Right renal cortex interstitium (tissue), 3 donors: Measurements from ENCODE around the gene BCL3. TPM values are rescaled to one million over a fixed set of nuclear protein-coding genes. Genes with fewer than 3 reads are reported as not detected.

ENCODE experiments used
- DNase-seq, 3 donors: peaks; one replicate each; pipeline ENCODE4 v3.0.0-alpha.2; 2013; ENCODE audit warnings: low read depth in 3 of 3, low spot score in 2 of 3
- polyA plus RNA-seq, 3 donors: library from polyadenylated mRNA; unstranded; fragments of 120-200 nt; gene quantifications; one replicate each; pipeline ENCODE4 v1.2.1, GENCODE V29; 2013; ENCODE audit not compliant: insufficient read length in 3 of 3

BCL3 gene
- polyA plus RNA-seq, 3 donors, result 4.8 to 5.8 (median 4.9) TPM

DNA sequence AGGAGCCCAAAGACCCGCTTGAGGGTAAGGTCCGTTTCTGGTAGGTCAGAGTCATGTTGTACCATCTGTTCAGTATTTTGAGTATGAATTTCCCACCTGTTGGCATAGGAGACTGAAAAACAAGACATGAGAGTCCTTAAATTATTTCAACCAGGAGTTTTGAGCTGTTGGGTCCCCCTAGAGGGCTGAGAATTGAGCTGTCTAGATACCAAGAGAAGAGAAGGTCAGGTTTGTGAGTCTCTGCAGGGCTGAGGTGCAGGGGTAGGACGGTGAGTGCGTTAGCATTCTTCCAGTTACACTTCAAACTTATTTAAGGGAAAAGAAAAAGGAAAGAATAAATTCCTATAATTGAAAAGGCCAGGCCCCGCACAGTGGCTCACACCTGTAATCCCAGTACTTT is 34.2 kb downstream of the BCL3 start:
- no peak for DNase-seq

DNA sequence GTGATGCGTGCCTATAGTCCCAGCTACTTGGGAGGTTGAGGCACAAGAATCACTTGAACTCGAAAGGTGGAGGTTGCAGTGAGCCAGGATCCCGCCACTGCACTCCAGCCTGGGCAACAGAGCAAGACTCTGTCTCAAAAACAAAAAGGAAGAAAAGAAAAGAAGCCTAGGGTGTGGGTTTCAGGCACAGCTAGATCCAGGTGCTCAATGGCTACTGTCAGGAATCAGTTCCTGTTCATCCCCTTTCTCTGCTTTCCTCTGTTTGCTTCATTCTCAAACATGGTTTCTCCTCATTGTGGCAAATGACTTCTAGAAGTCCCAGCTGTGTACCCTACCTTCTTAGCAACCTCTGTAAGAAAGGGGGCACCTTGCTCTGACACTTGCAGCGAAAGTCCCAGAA is 35.0 kb downstream of the BCL3 start:
- DNase-seq, result no peak

DNA sequence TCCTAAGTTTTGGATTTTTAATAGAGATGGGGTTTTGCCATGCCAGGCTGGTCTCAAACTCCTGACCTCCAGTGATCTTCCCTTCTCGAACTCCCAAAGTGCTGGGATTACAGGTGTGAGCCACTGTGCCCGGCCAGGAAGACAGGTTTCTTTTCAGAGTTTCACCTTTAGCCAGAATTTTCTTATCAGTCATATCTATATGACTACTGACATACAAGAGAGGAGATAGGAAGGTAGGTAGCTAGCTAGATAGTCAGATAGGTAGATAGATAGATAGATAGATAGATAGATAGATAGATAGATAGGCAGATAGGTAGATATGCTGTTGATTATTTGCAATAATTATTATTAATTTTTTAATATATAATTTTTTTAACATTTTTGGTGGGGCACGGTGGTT is 36.8 kb downstream of the BCL3 start:
- no peak for DNase-seq

DNA sequence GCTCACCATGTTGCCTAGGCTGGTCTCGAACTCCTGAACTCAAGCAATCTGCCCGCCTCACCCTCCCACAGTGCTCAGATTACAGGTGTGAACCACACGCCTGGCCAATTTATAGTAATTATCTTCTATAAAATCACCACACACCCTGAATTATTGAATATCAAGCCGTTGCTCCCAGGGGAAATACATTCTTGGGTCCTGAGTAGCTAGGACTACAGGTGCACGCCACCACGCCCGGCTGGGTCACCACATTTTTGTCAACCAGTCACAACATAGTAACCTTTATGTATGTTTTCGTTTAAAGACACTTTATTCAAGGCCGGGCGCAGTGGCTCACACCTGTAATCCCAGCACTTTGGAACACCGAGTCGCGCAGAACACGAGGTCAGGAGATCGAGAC is 37.5 kb downstream of the BCL3 start:
- no peak for DNase-seq

DNA sequence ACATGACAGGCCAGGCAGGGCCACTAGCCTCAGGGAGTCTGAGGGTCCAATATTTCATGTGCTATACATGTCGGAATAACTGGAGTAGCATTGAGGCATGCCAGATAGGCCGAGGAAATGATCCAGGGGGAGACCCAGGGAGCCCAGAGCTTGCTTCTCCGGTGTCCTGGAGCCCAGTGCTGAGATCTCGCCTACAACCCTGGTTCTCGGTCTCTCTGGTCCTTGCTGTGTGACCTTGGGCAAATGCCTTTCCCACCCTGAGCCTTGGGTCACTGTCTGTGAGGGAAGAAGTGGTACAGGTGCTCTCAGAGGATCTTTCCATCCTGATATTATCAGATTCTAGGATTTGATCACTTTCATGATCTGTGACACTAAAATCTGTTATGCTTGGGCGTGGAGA is 40.5 kb downstream of the BCL3 start:
- no peak for DNase-seq

DNA sequence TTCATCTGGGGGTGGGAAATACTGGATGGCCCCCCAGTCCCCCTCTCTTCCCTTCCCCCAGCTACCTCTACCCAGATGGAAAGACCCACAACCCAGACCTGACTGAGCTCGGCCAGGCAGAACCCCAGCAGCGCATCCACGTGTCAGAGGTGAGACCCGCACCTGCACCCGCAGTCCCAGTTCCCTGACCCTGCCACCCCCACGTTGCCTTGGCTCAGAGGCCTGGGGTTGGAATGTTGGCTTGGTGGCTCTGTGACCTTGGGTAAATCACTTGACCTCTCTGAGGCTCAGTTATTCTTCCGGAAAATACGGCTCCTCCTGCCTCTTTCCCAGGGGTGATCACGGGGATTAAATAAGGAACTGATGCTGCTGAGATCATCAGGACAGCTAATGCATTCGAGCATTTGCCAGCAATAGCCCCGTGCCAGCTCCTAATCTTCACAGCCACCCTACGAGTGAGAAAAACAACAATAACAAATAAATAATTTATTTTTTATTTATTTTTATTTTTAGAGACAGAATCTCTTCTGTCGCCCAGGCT is 41.5 kb downstream of the BCL3 start:
- no peak for DNase-seq

DNA sequence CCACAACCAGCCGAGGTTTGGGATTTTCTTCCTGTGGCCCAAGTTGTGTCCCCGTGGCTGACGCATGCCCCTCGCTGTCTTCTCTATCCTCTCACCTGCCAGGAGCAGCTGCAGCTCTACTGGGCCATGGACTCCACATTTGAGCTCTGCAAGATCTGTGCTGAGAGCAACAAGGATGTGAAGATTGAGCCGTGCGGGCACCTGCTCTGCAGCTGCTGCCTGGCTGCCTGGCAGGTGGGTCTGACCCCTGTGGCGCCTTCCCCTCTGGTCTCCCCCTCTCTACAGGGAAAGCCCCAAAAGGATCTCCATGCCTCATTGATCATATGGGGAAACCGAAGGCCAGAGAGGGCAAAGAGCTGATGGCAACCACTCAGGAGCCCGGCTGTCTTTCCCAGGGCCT is 43.8 kb downstream of the BCL3 start:
- DNase-seq, result no peak

DNA sequence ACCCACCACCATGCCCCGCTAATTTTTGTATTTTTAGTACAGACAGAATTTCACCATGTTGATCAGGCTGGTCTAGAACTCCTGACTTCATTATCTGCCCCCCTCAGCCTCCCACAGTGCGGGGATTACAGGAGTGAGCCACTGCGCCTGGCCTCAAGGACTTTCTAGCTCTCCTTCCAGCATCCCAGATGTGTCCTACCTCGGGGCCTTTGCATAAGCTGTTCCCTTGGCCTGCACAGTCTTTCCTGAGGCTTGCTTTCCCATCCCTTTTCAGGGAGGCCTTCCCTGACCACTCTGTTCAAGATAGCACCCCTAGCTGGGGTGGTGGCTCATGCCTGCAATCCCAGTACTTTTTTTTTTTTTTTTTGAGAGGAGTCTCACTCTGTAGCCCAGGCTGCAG is 46.1 kb downstream of the BCL3 start:
- no peak for DNase-seq

DNA sequence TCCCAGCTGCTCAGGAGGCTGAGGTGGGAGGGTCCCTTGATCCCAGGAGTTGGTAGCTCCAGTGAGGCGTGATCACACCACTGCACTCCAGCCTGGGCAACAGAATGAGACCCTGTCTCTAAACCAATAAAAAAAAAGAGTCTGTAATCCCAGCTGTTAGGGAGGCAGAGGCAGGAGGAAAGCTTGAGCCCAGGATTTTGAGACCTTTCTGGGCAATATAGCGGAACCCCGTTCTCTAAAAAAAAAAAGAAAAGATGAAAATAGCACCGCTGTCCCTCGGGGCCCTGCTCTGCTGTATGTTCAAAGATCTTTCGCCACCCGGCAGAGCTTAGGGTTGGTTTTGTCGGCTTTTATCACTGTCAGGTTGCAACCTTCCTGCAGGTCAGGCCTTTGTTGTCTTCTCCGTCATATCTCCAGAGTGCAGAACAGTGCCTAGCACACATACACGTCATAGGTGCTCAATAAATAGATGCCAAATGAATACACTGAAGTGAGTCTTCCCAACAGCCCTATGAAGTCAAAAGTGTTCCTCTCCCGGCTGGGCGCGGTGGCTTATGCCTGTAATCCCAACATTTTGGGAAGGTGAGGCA is 47.0 kb downstream of the BCL3 start:
- DNase-seq, result no peak

DNA sequence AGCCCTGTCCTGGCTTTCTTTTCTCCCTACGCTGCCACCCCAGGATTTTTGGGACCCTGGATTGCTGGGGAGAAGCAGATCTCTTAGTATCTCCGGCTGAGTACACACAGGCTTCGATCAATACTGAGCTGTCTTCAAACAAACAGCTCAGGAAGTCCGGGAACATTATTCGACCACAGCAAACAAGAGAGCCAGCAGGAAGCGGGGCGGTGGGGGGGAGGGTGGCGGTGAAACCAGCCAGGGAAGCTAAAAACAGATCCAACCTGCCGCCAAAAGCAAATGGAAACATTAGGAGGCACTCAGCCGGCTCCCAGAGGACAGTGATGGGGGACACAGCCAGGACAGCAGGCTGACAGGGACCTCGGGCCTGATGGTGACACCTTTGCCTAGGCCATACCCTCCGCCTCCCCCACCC is 48.2 kb downstream of the BCL3 start:
- DNase-seq, result no peak

DNA sequence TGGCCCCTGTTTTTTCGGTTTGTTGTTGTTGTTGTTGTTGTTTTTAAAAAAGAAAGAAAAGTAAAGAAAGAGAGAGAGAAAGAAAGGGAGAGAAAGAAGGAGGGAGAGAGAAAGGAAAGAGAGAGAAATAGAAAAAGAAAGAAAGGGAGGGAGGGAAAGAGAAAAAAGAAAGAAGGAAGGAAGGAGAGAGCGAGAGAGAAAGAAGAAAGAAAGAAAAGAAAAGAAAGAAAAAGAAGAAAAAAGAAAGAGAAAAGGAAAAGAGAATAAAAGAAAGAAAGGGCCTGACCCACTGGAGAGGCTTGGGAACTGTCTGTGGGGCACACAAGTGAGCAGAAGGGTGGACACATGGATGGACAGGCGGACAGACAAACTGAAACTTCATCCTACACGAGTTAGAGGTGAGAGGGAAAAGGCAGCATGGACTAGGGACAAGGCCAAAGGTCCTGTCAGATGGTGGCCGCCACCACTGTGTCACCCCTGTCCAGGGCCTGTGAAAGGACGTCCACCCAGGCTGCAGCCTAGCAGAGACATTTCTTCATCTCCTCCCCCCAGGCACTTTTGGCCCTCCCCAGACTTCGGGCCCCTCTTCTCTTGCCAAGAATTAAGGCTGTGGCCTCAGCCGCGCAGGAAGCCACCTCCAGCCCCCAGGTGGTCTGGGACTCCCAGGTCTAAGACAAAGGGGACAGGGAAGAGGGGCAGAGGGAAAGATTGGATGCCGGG is 51.3 kb downstream of the BCL3 start:
- DNase-seq, result no peak

DNA sequence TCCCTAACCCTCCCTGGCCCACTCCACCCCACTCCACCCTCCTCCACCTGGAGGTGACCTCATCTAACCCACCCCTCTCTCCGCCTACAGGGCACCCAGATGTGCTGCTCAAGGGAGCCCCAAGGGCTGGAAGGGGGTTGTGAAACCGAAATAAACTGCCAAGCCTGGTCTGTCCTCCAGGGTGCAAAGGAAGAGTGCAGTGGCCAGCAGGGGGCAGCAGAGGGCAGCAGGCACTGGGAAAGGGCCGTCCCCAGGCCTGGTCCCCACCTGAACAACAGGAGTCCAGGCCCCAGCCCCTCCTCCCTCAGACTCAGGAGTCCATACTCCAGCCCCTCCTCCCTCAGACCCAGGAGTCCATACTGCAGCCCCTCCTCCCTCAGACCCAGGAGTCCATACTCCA is 52.0 kb downstream of the BCL3 start:
- DNase-seq, result no peak

DNA sequence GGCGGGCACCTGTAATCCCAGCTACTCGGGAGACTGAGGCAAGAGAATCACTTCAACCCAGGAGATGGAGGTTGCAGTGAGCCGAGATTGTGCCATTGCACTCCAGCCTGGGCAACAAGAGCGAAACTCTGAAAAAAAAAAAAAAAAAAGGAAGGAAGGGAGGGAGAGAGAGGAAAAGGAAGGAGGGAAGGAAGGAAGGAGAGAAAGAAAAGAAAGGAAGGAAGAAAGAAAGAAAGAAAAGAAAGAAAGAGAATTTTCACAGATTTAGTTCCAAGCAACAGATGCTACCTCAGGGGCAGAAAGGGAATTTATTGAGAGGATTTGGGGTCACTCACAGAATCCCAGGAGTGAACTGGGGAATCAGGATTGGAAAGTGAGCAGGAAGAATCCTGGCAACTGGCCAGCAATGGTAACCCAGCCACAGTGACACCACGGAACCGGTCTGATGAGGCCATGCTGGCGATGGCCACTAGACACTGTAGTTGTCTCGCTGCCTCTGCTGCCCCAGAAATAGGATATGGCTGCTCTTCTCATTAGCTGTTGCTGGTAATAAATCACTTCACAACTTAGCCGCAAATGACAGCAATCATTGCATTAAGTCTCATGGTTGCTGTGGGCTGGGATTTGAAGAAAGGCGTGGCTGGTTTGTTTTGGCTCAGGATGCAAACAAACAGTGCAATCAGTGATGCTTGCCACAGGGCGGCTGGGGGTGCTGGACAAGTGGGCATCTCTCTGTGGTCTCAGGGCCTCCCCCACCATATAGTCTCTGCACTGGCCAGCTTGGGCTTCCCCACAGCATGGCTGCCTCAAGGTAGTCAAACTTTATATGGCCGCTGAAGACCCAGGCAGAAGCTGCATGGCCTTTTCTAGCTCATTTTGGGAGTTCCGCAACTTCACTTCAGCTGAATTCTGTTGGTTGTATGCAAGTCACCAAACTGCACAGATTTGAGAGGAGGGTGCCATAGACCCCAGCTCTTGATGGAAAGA is 55.2 kb downstream of the BCL3 start:
- DNase-seq, result no peak

DNA sequence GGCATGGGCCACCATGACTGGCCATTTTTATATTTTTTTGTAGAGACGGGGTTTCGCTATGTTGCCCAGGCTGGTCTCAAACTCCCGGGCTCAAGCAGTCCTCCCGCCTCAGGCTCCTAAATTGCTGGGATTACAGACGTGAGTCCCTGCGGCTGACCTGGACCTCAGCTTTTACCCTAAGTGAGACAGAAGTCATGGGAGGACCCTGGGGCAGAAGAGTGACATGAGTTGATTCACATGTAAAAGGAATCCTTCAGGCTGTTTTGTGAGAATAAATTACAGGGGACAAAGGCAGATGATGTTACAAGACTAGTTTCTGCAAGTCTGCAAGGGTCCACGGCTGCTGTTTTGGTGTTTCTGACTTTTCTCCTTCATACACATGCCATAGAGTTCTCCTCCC is 57.8 kb downstream of the BCL3 start:
- no peak for DNase-seq

DNA sequence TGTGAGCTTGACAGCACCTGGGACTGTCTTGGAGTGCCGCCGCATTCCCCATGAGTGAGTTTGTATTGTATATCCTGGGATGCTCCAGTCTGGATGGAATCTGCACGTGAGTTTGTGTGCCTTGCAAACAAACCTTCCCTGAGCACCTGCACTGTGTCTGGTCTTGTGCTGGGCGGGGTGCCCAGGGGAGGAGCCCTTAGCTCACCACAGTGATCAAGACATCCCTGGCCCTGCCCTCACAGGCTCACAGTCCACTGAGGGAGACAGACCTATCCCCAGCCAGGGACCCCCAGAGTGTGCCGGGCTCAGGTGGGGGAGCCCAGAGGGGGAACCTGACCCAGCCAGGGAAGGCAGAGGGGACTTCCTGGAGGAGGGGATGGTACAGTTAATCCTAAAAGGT is 58.7 kb downstream of the BCL3 start:
- DNase-seq, result no peak

DNA sequence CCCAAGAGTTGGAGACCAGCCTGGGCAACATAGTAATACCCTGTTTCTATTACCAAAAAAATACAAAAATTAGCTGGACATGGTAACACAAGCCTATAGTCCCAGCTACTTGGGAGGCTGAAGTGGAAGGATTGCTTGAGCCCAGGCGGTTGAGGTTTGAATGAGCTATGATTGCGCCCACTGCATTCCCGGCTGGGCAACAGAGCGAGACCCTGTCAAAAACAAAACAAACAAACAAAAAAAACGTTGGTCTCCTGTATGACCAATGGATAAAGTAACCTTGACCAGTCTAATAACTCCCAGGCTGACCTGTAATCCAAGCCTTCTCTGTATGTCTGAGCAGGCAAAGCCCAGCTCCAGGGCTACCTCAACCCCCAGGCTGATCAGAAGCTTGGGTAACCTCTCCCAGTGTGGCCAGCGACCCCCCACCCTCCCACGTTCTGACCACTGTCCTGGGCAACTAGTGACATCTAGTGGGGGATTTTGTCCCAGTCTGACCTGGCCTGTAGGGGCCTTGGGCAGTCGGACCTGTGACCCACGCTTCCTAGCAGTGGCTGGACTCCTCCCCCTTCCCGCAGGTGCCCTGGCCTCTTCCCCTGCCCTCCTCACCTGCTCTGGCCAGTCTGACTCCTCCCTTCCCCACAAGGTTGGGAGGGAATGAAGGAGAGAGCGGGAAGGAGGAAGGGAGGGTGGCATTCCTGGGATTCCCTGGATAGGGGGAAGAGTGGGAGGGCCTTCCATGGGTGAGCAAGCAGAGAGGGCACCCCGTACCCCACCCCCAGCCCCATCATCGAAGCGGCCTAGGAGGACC is 59.3 kb downstream of the BCL3 start:
- DNase-seq, result no peak

DNA sequence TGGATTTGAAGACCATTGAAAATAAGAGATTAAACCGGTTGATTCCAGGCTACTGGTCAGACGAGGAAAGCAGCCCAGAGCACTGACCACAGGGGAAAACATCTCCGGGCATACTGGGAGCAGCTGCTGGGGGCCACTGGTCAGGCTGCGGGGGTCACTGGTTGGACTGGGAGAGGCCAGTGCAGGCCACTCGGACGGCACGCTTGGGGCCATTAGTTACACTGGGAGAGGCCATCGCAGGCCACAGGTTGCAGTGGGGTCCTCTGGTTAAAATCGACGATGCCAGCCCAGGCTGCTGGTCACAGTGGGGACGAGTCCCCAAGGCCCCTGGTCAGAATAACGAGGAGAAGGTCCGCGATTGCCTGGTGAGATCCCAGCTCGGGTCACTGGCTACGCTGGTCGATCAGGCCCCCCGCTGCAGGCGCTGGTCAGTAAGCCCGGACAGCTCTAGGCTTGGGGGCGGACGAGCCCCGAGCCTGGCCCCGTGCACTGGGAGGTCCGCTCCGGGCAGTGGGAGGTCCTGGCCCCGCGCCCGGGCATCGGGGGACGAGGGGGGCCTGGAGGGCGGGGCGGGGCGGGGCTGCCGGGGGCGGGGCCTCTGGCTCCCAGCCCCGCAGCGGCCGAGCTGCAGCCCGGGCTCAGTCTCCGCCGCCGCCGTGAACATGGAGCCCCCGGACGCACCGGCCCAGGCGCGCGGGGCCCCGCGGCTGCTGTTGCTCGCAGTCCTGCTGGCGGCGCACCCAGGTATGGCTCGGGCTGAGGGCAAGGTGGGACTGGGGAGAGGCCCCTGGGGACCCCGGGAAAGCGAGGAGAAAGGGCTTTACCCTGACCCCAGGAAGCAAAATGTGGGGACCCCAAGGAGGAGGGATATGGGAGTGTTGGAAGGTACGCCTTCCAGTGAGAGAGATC is 60.2 kb downstream of the BCL3 start, which contains the start of gene BCAM:
Gene BCAM, plus strand, starts transcription at position 641 of the 909 bp plus-strand sequence. Its CDS starts 22 bp downstream, at position 663.
- DNase-seq, result peak in 1 of 3 donors; percentile 63
